ENCODE results near the gene PDF. TPM values are rescaled to one million over a fixed set of nuclear protein-coding genes. Genes with fewer than 3 reads are reported as not detected.
"Not testable (repeated sequence)": the region's sequence is repeated elsewhere in the genome, so short reads cannot be mapped to it uniquely, and the experiment has no call there.

PDF gene
- total RNA-seq, 1 donor from 2014 or later = 24.4 TPM

DNA sequence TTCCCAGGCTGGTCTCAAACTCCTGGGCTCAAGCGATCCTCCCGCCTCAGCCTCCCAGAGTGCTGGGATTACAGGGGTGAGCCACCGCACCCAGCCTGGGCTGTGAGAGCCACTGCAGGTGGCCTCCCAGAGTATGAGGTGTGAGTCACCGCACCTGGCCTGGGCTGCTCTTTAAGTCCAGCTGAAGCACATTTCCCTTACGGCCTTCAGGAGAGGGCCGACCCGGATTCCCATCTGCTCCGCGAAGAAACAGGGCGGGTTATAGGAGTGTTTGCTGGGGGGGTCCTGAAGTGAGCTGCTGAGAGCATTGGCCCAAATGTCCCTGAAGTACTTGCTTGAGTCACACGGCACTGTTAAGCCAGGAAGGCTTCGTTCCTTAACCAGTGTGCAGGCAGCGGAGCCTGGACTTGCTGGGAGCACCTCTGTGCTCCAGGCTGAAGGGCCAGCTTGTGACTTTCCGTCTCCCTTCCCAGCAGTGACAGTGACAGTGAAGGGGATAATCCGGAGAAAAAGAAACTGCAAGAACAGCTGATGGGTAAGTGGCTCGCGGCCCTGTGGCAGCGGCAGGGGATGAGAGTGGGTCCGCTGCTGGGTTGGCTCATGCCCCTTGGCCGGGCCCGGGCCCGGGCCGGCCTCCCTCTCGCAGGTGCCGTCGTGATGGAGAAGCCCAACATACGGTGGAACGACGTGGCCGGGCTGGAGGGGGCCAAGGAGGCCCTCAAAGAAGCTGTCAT lies 12.0 kb downstream of the PDF start:
- no peak for DNase-seq (ENCODE audit: extremely low read depth, low read depth, low spot score)

DNA sequence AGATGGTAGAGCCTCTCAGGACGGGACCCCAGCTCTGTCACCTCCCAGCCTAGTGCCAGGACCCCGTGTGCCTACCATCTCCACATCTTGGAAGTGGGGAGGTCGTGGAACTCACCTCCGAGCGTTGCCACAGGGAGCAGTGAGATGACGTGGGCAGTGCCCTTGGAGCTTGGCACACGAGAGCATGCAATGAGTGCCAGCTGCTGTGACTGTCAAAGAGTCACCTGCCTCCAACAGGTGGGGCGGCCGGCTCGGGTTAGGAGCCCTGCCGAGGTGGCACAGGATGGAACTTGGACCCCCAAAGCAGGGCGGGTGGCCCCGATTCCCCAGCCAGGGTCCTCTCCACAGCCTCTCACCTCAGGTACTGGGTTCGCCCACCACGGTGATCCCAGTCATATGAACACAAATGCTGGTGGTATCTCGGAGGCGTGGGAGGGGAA lies 13.8 kb downstream of the PDF start:
- no peak for DNase-seq (ENCODE audit: extremely low read depth, low read depth, low spot score)

DNA sequence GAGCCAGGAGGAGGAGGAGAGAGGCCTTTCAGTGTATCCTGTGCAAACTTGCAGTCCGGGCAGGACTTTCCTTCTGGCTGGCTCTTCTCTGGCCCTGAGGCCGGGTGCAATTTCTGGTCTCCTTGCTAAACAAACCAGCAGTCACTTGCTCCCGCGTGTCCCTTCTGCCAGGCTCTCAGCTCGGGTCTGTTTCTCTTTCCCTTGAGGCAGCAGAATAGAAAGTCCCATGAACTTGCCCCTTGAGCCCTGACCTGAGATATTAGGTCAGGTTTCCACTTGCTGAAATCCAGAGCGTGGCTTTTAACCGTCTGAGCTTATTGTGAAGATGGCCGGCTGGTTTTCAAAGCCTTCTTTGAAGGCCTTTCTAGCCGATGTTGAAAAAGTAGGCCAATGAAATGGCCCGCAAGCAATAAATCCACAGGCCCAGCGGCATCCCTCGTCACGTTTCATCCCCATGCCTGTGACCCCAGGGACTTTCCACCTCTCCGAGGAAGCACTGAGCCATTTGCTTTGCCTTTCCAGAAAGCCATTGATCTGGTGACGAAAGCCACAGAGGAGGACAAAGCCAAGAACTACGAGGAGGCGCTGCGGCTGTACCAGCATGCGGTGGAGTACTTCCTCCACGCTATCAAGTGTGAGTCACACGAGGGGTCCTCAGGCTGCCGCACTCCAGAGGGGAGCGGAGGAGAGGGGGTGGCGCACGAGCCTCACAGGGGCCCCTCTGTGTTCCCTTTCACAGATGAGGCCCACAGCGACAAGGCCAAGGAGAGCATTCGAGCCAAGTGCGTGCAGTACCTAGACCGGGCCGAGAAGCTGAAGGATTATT lies 14.7 kb downstream of the PDF start:
- no peak for DNase-seq (ENCODE audit: extremely low read depth, low read depth, low spot score)

DNA sequence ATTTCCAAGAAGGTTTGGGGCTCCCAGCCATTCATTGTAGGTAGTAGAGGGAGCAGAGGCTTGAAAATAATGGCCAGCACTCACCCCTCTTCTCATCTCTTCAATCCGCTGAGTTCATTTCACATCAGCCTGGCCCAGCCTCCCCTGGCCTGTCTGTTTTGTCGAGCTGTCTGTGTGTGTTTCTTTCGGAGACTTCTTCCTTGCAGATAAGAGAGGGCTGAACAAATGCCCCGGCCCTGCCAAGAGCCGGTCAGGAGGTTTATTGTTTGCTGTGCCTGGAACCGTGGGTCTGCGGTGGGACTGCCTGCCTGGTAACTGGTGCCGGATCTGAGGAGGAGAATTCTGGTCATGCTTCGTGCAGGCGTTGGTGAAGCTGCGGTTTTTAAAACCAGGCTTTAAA lies 15.9 kb downstream of the PDF start:
- DNase-seq (ENCODE audit: extremely low read depth, low read depth, low spot score) = no peak

DNA sequence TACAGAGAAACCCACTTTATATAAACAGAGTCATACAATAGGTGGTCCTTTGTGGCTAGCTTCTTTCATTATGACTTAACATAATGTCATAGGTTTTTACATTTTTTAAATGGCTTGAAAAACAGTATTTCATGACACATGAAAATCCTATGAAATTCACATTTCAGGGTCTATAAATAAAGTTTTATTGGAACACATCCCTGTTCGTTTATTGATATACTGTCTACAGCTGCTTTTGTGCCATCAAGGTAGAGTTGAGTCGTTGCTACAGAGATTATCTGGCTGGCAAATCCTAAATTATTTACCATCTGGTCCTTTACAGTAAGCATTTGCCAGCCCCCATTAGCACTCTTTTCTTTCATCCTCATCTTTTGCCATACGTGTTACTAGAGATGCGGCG lies 16.9 kb downstream of the PDF start:
- no peak for DNase-seq (ENCODE audit: extremely low read depth, low read depth, low spot score)

DNA sequence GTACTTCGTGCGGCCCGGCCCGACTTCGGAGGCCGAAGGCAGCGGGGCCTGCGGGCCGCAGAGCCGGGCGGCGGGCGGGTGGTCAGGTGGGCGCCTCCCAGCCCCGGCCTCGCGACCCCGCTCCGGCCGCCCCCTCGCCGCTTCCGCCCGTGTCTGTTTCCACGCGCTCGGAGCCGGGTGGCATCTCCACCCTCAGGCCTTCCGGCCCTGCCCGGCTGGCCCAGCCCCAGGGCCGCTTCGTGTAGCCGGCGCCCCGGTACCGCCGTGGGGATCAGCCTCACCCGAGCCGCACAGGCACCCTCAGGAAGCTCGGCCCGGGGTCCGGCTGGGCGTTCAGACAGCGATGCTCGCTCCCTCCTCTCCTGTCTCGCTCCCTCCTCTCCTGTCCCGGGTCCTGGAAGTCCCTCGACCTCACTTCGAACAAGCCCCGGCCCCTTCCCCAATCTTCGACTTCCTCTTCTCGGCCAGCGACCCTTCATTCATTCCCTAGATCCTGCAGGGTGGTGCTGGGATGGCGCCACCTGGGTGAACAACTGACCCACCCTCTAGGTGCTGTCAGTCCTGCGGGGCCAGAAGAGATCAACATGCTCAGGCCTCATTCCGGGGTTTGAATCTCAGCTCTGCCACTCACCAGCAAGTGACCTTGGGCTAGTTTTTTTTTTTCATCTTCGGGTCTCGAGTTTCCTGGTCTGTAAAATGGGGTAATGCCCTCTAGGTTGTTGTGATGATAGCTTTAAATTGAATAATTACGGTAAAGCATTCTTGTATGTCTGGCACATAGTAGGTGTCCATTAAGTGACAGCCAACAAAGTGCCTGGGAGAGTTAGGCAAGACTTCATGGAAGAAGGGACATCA lies 18.6 kb downstream of the PDF start:
- DNase-seq (ENCODE audit: extremely low read depth, low read depth, low spot score) = no peak

DNA sequence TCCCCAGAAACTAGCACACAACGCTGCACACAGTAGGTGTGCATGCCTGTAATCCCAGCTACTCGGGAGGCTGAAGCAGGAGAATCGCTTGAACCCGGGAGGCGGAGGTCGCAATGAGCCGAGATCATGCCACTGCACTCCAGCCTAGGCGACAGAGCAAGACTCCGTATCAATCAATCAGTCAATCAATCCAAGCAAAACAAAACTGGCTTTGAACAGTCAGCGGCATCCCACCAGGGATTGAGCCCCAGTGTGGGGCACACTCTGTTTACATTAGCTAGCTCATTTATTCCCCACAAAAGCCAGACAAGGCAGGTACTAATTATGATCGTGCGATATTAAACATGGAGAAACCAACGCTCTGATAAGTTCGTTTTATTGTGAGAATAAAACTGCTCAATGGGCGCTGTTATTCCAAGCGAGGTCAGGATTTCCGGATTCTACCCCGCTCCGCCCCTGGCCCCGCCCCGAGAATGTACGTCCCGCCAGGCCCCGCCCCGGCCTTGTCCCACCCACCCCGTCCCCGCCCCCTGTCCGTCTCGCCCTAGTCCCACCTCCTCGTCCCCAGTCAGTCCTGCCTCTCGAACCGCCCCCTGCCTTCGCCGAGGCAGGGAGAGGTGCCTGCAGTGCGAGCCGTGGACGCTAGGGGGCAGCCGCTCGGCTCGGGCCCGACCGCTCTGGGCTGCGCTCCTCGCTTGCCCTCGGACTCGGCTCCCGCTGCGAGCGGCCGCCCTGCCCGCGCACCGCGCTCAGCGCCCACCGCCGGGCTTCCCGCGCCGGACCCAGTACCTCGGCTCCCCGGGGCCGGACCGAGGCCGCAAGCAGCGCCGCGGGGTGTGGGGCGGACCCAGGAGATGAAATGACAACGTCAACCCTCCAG lies 19.5 kb downstream of the PDF start, which contains the start of gene VPS4A:
TSS of gene VPS4A (plus strand) at position 698 of the 880 bp plus-strand sequence. CDS start at position 860, 162 bp downstream.
- peak; percentile 68 for DNase-seq (ENCODE audit: extremely low read depth, low read depth, low spot score)

DNA sequence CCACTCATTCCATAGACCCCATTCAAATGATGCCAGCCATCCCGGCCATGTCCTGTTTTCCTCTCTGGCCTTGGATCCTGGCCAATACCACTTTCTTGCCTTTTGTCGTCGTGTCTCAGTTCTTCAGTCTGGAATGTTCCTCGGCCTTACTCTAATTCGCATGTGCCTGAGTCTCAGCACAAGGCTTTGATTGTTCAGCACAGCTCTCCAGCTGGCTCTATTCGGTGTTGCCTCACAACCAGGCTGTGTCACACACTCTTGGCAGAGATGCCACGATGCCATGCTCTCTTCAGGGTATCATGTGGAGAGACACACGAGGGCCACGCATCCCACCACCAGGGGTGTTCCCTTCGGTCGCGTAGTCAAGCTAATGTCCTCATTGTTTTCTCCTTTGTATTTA lies 21.1 kb downstream of the PDF start:
- DNase-seq (ENCODE audit: extremely low read depth, low read depth, low spot score) = no peak

DNA sequence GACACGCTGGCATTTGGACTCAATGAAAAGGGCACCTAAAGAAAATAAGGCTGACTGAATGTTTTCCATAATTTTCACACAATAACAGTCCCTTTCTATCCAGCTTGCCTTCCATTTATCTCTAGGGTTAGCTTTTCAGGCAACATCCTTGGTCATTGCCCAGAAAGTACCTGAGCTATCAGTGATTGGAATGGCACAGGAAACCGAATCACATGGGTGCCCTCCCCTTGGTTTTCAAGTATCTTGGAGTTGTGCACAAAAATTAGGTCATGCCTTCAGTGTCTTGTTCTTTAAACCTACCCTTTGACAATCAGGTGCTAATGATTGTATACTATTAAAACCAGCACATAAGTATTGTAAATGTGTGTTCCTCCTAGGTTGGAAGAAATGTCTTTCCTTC lies 22.5 kb downstream of the PDF start:
- DNase-seq (ENCODE audit: extremely low read depth, low read depth, low spot score) = no peak

DNA sequence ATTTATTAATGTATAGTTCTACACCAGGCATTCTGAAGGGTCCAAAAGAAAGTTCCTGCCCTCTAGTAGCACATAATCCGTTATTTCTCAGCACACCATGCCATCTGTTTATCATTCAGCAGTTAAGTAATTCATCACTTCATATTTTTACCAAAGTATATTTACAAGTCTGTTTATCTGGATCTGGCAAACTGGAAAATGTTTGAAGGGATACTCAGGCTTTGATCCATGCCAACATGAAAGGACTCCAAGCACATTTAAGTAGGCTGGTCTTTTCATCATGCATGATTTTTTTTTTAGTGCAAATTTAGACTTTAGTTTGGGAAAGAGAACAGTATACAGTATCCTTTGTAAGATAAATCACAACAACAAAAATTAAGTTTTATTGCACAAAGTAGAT lies 23.3 kb downstream of the PDF start:
- no peak for DNase-seq (ENCODE audit: extremely low read depth, low read depth, low spot score)

DNA sequence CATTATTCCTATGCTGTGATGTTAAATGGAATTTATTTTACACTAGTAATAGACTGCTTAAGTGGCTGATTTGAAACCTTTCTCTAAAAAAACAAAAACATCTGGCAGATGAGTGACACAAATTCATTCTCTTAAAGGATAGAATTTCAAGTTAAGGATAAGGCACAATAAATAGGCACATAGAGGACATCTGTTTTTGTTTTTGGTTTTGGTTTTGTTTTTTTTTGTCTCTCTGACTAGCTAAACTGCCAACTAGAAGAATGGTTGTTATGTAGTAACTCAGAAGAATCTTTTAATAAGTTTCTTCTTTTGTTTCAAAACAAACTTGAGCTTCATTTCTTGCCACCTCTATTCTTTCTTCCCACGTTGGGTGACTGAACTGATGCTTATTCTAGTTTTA lies 24.4 kb downstream of the PDF start:
- DNase-seq (ENCODE audit: extremely low read depth, low read depth, low spot score) = no peak

DNA sequence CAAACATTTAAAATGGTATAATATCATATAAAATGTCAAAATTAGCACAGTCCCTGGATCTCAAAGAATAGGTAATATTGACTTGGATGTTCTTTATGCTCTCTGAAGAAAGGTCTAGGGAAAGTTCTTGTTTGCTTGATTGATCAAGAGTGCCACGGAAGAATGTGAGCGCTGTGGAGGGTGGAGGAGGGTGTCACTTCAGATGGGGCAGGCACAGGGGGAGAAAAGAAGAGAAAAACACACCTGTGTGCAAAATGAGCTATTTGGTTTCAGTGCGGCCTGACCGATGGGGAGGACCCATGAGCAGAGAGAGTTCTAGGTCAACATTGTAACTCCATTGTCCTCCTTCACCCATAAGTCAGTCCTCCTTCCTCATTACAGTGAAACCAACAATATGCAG lies 28.1 kb downstream of the PDF start:
- DNase-seq (ENCODE audit: extremely low read depth, low read depth, low spot score) = no peak

DNA sequence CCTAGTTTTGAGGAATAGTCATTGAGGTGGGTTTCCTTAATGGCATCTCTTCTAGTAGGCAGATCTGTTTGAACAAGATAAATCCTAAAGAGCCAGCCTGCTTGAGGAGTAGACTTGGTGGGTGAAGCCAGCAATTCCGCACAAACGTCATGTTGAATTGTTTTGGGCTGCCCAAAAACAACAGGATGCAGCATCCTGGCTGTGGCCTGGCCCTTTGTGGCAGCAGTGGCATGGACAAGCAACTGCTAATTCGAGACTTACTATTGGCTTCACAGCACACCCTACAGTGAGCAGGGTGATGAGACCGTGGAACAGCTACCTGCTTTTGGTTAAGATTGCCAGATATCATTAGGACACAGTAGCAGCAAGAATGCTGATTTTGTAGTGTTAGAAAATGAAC lies 28.5 kb downstream of the PDF start:
- no peak for DNase-seq (ENCODE audit: extremely low read depth, low read depth, low spot score)

DNA sequence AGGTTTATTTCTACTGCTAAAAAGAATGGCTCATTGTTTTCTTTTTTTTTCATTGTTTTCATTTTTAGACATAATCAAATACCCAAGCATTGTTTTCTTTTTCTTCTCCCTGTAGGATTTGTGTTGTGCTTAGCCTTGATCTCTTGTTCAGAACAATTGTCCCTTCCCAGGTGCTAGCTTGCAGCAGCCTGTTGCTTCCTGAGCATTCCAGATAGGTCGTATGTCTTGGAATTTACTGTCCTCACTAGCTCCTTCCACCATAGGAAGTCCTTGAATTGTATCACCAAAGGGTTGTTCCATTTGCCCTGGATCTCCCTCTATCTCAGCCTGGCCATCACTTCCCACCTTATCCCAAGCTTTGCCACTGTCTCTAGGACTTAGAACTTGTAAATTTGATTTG lies 29.2 kb downstream of the PDF start:
- no peak for DNase-seq (ENCODE audit: extremely low read depth, low read depth, low spot score)

DNA sequence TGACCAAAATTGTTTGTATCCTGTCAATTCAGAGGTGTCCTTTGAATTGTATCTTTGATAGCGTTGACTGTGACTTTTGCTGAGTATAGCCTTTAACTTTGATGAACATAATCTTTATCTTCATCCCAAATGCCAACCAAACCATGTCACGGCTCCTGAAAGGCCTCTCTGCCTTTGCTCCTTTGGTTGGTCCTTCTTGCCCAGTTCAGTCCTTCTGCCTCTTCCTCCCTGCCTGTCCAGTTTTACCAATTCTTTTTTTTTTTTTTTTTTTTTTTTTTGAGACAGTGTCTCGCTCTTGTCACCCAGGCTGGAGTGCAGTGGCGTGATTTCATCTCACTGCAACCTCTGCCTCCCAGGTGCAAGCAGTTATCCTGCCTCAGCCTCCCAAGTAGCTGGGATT lies 32.1 kb downstream of the PDF start:
- no peak for DNase-seq (ENCODE audit: extremely low read depth, low read depth, low spot score)

DNA sequence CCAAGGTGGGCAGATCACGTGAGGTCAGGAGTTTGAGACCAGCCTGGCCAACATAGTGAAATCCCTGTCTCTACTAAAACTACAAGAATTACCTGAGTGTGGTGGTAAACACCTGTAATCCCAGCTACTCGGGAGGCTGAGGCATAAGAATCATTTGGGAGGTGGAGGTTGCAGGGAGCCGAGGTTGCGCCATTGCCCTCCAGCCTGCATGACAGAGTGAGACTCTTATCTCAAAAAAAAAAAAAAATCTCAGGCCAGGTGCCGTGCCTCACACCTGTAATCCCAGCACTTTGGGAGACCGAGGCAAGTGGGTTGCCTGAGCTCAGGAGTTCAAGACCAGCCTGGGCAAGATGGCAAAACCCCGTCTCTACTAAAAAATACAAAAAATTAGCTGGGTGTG lies 33.6 kb downstream of the PDF start:
- DNase-seq (ENCODE audit: extremely low read depth, low read depth, low spot score) = not testable (repeated sequence)

DNA sequence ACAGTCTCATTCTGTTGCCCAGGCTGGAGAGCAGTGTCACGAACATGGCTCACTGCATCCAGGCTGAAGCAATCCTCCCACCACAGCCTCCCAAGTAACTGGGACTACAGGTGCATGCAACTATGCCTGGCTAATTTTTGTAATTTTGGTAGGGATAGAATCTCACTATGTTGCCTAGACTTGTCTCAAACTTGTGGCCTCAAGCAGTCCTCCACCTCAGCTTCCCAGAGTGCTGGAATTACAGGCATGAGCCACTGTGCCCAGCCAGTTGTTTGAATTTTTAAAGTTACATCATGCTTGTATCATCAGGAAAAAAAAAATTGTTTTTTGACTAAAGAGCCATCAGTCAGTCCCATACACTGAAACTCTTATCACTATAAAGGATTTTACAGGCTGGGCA lies 36.3 kb downstream of the PDF start:
- no peak for DNase-seq (ENCODE audit: extremely low read depth, low read depth, low spot score)

DNA sequence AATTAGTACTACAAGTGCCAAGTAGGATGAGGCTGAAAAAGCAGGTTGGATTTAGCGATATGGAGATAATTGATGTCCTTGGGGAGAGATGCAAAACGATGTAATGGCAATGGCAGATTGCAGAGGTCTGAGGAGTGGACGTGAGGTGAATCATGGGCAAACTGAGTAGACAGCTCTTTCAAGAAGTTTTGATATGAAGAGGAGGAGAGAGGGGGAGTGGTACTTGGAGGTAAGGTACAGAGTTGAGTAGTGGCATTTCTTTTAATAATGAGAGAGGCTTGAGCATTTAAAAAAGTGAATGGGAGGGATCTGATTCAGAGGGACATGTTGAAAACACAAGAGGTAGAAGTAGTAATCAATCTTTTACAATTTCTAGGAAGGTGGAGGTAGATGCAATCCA lies 37.0 kb downstream of the PDF start:
- DNase-seq (ENCODE audit: extremely low read depth, low read depth, low spot score) = no peak

DNA sequence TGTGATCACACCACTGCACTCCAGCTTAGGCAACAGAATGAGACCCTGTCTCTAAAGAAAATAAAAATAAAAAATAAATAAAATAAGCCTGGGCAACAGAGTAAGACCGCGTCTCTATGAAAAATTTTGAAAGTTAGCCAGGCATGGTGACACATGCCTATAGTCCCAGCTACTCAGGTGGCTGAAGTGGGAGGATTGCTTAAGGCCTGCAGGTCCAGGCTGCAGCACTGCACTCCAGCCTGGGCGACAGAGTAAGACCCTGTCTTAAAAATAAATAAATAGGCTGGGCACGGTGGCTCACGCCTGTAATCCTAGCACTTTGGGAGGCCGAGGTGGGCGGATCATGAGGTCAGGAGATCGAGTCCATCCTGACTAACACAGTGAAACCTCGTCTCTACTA lies 38.7 kb downstream of the PDF start:
- not testable (repeated sequence) for DNase-seq (ENCODE audit: extremely low read depth, low read depth, low spot score)

Data from glomerular endothelial cell (primary cell).